NCI-H1092 treated with DMSO at 0.1 percent for 48 hours (cell line): ENCODE data around the gene TBL1XR1.
"Not testable (repeated sequence)": the region's sequence is repeated elsewhere in the genome, so short reads cannot be mapped to it uniquely, and the experiment has no call there.

Experiments
- DNase-seq: peaks from one replicate; lab custom pipeline; 2025; lab: John Stamatoyannopoulos, UW

The TBL1XR1 gene

GRCh38 chr3:177026505-177027277 lies 170.6 kb downstream of the TBL1XR1 start:
- DNase-seq = no peak

- no peak for DNase-seq
Observed at GRCh38 chr3:177015881-177016280, 181.4 kb downstream of the TBL1XR1 start.

- no peak for DNase-seq
Observed at GRCh38 chr3:177013681-177014280, 183.5 kb downstream of the TBL1XR1 start.

GRCh38 chr3:177005718-177006405 lies 191.4 kb downstream of the TBL1XR1 start:
- no peak for DNase-seq

- DNase-seq = not testable (repeated sequence)
Observed at GRCh38 chr3:177000159-177000558, 197.1 kb downstream of the TBL1XR1 start.

GRCh38 chr3:176995946-176996345 lies 201.3 kb downstream of the TBL1XR1 start:
- no peak for DNase-seq

GRCh38 chr3:176994891-176995781 lies 202.1 kb downstream of the TBL1XR1 start:
- DNase-seq = no peak

- DNase-seq = no peak
Observed at GRCh38 chr3:176994393-176994792, 202.9 kb downstream of the TBL1XR1 start.

GRCh38 chr3:176992978-176993377 lies 204.3 kb downstream of the TBL1XR1 start:
- no peak for DNase-seq

GRCh38 chr3:176992565-176992964 lies 204.7 kb downstream of the TBL1XR1 start:
- DNase-seq = no peak

- DNase-seq = no peak
Observed at GRCh38 chr3:176988795-176989194, 208.5 kb downstream of the TBL1XR1 start.

GRCh38 chr3:176987901-176988650 lies 209.2 kb downstream of the TBL1XR1 start:
- DNase-seq = no peak

GRCh38 chr3:176978441-176978840 lies 218.8 kb downstream of the TBL1XR1 start:
- DNase-seq = no peak

- no peak for DNase-seq
Observed at GRCh38 chr3:176977331-176977730, 220.0 kb downstream of the TBL1XR1 start.

GRCh38 chr3:176976586-176976985 lies 220.7 kb downstream of the TBL1XR1 start:
- DNase-seq = no peak

- DNase-seq = no peak
Observed at GRCh38 chr3:176974279-176974678, 223.0 kb downstream of the TBL1XR1 start.

GRCh38 chr3:176971613-176972174 lies 225.6 kb downstream of the TBL1XR1 start:
- DNase-seq = no peak

- no peak for DNase-seq
Observed at GRCh38 chr3:176970770-176971169, 226.5 kb downstream of the TBL1XR1 start.

- no peak for DNase-seq
Observed at GRCh38 chr3:176969506-176969905, 227.8 kb downstream of the TBL1XR1 start.
